NOMO-1 (cell line): ENCODE results near the gene CLHC1.
"Not testable (repeated sequence)": the region's sequence is repeated elsewhere in the genome, so short reads cannot be mapped to it uniquely, and the experiment has no call there.

Experiments used
- DNase-seq, 2 experiments: peaks; one replicate each; lab custom pipeline; 2025; ENCODE audit not compliant: unreplicated experiment in 2 of 2; lab: John Stamatoyannopoulos, UW

CLHC1 gene

DNA sequence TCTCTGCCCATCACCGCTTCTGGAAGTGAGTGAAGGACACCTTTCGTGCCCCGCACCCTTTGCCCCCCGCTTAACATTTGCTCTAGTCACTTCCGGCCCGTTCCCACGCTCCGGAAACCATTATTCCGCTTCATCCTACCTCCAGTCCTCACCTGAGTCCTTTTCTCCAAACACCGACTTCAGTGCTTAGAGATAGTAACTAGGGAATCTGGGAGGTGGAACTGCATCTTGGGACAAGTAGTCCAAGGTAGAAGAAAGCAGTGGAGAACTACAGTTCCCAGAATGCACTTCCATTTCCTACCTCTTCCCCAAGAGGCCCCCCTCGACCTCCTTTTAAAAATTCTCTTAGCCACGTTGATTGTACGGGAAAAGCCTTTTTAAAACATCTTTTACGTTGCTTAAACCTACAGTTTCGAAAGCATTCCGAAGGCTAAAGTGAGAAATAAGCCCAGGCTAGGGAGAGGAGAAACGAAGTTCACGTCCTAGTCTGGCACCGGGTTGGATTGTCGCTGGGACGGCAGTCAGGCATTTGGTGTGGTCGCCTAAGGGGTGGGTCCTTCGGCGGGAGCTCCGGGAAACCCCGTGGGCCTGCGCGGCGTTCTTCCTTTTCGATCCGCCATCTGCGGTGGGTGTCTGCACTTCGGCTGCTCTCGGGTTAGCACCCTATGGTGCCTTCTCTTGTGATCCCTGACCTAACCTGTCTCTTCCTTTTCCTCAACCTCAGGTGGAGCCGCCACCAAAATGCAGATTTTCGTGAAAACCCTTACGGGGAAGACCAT, at the start of gene CLHC1, which contains the start of gene RPS27A:
TSS of gene CLHC1 (minus strand) at position 210 of the 779 bp plus-strand sequence. CDS start 9,882 bp downstream, outside the sequence.
TSS of gene RPS27A (plus strand) at position 605 of the 779 bp plus-strand sequence. CDS start at position 742, 137 bp downstream.
- peak; percentile 80 to 91 for DNase-seq

DNA sequence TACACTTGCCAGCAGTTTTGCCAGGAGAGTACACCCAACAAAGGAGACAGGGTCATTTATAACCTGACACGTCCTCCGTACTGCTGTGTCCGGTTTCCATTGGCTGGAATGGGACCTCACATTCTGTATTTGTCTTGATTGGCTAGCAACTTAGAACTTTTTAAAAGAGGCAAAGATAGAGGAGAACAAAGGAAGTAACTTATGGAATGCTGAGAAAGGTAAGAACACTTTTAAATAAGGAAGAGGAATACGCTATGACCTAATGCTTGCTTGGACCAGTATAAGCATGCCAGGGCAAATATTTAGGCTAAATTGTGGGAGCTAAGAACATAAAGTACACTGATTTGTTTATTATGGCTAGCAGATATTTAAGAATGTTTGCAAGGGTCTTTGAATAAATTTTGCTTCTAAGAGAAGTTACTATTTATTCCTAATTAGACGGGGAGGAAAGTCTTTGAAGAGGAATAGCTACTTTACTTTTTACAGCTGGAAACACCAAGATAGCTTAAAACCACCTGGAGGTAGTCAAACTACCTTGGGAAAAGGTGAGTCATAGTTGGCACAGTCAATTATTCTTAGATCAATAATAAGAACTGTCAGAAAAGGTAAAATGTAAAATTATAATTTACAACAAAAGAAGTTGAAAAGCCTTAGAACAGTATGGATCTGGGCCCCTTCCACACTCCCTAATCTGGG, 48.9 kb upstream of the CLHC1 start:
- not testable (repeated sequence) for DNase-seq

DNA sequence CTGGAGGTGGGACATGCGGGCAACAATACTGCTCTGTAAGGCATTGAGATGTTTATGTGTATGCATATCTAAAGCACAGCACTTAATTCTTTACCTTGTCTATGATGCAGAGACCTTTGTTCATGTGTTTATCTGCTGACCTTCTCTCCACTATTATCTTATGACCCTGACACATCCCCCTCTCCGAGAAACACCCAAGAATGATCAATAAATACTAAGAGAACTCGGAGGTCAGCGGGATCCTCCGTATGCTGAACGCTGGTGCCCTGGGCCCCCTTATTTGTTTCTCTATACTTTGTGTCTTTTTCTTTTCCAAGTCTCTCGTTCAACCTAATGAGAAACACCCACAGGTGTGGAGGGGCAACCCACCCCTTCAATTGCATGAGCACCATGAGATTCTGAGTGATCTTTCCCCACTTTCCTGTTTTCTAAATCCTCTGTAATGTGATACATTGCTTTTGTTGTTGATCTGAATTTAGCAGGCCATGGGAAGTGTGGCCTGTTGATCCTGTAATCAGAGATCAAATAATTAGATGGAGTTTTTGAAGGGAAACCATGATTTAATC, 47.8 kb upstream of the CLHC1 start:
- DNase-seq: not testable (repeated sequence)

DNA sequence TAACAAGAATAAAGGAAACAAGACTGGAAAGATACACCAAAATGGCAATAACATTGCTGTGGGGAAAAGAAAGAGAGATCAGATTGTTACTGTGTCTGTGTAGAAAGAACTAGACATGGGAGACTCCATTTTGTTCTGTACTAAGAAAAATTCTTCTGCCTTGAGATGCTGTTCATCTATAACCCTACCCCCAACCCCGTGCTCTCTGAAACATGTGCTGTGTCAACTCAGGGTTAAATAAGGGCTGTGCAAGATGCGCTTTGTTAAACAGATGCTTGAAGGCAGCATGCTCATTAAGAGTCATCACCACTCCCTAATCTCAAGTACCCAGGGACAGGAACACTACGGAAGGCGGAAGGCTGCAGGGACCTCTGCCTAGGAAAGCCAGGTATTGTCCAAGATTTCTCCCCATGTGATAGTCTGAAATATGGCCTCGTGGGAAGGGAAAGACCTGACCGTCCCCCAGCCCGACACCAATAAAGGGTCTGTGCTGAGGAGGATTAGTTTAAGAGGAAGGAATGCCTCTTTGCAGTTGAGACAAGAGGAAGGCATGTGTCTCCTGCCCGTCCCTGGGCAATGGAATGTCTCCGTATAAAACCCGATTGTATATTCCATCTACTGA, 47.2 kb upstream of the CLHC1 start:
- not testable (repeated sequence) for DNase-seq

DNA sequence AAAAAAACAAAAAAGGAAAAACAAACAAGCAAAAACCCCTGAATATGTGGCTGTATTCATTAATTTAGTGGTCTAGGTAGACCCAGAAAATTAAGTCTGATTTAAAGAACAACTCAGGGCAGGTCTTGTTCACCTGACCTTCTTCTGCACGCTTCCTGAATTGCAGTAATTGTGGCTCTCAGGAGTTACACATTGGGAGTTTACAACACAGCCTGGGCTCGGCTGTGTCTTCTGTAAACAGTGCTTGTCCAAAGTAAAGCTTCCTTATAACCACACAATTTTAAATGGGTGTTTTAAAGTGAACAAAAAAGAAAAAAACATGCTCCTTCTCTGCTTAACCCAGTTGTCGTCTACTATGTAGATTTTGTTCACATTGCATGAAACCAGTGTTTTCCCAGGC, 45.2 kb upstream of the CLHC1 start:
- no peak for DNase-seq

DNA sequence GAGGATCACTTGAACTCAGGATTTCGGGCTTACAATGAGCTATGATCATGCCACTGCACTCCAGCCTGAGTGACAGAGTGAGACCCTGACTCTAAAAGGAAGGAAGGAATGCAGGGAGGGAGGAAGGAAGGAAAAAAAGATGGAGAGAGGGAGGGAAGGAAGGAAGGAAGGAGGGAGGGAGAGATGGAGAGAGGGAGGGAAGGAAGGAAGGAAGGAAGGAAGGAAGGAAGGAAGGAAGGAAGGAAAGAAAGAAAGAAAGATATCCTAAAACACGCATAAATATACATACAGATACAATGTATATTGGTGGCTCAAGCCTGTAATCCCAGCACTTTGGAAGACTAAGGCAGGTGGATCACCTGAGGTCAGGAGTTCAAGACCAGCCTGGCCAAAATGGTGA, 42.3 kb upstream of the CLHC1 start:
- not testable (repeated sequence) for DNase-seq

DNA sequence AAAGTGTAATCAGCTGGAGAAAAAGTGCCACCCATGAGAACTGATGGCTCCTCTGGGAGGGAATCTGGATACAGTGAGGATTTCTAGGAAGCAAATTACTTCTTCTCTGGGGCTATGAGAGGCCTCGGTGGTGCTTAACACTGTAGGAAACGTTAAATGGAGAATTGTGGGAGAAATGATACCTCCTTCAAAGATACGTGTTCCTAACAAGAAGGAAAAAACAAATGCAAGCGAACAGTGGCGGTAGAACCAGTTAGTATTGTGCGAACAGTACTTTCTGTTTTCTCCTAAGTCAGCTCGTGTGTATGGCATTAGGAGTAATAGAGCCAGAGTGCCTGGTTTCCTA, 37.5 kb upstream of the CLHC1 start:
- DNase-seq: peak in 1 of 2 experiments; percentile 20

DNA sequence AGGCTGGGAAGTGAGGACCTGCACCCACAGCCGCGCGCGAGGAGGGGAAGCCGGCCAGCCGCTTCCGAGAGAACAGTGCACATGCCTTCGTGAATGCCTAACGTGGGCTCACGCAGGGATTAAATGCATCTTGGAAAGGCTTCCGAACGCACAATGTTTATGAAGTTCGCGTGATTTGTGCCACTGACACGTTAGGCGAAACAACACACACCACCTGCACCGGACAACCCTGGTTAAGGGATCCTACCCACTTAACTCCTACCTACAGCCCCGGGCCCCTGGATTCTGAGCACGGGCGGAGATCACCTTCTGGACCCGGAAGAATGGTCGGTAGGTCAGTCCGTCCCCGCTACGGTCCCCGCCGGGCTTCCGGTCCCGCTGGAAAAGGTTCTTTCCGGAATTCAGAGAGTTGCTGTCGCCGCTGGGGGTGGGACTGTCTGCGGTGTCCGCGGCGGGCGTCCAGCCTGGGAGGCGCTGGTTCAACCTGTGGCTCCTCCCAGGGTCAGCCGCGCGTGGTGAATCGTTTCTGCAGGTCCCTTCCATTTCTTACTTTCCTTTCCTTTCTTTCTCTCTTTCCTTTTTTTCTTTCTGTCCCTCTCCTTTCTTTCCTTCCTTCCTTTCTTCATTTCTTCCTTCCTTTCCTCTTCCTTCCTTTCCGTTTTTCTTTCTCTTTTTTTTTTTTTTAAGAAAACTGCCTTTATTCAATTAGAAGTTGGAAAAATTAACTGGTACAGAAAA, 37.0 kb upstream of the CLHC1 start, which contains the start of gene MTIF2:
TSS of gene MTIF2 (minus strand) at position 325 of the 738 bp plus-strand sequence. CDS start 5,373 bp downstream, outside the sequence.
- DNase-seq: peak; percentile 93

DNA sequence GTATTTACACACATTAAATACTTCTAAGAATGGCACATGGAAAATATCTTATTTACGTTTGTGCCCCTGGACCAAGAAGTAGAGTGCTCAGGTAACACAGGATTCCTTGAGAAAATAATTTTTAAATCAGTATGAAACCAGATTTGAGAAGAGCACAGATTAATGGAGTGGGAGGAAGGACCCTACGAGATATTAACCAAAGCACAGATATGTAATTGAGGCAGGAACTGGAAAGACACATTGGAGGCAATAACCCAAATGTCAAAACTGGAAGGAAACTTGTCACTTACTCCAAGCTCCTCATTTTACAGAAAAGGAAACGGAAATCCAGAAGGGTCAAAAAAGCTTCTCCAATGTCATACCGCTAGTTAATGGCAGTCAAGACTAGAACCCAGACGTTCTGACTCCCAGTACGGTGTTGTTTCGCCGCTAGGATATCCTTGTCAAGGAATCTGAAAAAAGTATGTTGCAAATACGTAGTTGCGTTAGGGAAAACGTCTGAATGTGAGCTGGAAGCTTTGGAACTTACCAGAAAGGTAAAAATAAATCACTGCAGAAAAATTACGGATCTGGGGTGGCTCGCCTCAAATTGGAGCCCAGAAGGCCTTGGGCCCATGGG, 36.3 kb upstream of the CLHC1 start:
- no peak for DNase-seq

DNA sequence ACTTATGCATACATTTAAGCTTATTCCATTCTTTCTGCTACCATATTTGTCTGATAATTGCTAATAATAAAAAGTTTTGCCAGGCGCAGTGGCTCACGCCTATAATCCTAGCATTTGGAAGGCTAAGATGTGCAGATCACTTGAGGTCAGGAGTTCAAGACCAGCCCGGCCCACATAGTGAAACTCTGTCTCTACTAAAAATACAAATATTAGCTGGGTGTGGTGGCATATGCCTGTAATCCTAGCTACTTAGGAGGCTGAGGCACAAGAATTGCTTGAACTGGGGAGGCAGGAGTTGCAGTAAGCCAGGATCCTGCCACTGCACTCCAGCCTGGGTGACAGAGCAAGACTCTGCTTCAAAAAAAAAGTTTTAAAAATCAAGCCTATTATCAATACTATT, 27.5 kb upstream of the CLHC1 start:
- not testable (repeated sequence) for DNase-seq

DNA sequence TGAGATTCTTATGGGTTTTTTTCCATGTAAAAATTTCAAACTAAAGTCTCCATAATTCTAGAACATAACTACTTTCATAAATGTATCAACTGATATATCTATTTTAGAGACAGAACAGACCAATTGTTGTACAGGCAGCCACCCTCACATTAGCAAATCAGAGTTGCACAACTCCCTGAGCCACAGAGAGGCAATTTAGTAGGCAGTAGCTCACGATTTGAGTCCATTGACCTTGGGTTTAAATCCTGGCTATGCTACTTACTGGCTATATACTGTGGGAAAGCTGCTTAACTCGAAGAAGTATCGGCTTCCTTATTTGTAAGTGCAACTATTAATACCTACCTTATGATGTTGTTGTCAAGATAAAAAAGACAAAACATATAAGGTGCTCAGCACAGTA, 20.7 kb upstream of the CLHC1 start:
- peak in 1 of 2 experiments; percentile 6 for DNase-seq

DNA sequence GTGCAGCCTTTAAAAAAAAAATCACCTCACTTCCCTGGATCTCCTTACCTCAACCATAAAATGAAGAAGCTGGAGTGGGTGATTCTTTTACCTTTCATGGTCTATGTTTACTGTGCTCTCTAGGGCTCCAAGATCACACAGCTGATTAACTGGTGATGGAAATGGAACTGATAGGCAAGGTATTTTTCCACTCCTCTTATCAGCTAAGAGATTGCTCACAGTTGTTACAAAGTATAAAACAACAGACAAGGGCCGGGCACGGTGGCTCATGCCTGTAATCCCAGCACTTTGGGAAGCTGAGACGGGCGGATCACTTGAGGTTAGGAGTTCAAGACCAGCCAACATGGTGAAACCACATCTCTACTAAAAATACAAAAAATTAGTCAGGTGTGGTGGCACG, 14.9 kb upstream of the CLHC1 start:
- no peak for DNase-seq

DNA sequence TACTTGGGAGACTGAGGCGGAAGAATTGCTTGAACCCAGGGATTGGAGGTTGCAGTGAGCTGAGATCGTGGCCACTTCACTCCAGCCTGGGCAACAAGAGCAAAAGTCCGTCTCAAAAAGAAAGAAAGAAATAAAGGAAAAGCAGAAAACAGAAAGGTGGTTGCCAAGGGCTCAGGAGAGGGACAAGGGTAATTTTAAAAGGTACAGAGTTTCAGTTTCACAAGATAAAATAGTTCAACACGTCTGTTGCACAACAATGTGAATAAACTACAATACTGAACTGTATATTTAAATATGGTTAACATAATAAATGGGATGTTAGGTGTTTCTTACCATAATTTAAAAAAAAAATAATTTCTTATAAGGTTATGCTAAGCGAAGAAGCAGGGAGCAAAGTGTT, 13.3 kb upstream of the CLHC1 start:
- DNase-seq: no peak

DNA sequence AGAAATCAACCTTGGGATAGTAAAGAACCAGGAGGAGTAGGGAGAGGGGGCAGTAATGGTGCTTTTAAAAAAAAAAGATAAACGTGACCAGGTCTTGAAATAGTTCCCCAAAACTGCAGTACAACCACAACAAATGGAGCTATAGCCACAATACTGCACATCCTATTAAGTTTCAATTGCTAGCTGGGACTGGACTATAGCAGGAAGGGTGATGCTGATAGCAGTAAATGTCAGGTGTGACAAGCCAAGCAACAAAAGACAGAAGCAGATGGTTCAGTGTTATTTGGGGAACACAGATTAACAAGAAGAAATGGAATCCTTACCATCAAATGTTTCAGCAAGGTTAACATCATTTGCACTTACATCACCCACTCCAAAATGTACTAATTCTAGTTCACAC, 10.5 kb upstream of the CLHC1 start:
- no peak for DNase-seq

DNA sequence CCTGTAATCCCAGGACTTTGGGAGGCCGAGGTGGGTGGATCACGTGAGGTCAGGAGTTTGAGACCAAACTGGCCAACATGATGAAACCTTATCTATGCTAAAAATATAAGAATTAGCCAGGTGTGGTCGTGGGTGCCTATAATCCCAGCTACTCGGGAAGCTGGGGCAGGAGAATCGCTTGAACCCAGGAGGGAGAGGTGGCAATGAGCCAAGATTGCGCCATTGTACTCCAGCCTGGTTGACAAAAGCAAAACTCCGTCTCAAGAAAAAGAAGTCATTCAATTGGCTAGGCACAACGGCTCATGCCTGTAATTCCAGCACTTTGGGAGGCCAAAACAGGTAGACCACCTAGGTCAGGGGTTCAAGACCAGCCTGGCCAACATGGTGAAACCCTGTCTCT, 9.5 kb upstream of the CLHC1 start:
- DNase-seq: not testable (repeated sequence)

DNA sequence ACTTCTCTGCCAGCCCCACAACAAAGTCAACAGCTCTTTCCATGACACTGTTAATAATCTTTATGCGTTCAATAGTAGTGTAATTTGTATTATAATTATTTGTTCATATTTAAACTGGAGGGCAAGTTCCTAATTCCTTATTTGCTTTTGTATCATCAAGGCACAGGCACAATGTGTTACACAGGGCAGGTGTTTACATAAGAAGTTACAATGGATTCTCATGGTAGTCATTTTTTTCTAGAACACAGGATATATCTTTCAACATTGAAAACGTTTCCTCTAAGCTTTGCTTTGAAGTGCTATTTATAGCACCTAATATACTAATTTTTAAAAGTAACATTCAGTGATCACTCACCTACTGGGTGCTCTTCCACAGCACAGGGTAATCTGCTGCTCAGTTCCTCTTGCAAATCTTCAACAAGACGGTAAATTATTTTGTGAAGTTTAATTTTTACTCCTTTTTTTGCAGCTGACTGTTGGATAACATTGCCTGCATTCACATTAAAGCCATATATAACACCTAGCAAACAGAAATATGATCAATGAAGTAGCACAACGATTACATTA, 7.6 kb upstream of the CLHC1 start:
- no peak for DNase-seq

DNA sequence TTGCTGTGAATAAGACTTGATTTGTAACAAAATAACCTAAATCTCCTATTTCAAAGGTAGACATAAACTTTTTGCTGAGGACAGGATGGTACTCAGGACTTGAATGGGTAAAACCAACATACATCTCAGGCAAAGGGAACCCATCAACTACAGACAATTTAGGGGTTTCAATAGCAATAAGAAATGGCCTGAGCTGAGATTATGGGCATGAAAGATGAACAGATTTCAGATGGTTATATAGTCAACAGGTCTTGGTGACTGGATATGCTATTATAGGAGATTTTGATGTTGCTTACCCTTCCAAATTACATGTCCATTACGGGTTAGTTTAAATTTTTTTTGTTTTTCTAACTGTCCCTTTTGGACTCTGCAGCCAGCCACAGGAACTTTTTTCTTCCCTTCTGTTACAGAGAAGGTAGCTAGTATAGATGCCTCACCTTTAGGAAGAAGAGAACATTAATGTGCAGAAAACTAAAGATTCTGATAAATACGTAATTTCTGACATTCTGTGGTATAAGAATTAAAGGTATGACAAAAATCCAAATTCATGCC, 5.0 kb upstream of the CLHC1 start:
- no peak for DNase-seq

DNA sequence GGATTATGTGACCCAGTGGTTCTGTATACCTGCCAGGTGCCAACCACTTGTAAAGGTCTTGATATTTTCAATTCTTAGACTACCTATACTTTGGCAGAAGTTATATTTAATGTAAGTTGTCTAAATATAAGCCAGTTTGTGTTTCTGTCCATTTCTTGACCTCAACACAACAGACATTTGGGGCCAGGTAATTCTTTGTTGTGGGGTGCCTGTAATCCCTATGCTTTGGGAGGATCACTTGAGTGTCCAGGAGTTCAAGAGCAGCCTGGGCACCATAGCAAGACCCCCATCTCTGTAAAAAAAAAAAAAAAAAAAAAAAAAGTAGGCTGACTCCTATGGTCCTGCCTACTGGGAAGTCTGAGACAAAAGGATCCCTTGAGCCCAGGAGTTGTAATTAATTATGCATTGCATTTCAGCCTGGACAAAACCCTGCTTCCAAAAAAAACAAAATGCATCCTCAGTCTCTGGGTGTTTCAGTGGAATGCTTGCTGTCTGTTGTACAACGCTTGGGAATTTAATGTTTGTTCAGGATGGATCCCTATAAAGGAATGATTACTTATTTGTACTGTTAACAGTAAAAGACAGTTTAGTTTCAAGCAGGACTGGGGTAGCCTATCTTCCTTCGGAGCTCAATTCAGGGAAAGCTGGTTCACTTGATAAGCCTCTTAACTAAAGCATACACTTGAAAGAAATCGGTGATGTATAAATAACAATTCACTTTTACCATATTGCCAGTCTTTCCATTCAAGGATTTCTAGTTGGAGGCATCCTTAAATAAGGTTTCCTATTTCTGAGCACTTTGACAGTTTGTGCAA, 3.8 kb upstream of the CLHC1 start:
- DNase-seq: no peak

DNA sequence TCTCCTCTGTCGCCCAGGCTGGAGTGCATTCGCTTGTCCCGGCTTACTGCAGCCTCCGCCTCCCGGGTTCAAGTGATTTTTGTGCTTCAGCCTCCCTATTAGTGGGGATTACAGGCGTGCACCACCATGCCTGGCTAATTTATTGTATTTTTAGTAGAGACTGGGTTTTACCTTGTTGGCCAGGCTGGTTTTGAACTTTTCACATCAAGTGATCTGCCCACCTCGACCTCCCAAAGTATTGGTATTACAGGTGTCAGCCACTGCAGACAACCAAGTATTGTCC, 1.5 kb upstream of the CLHC1 start:
- DNase-seq: no peak
